ENCODE measurements around the gene SULT4A1.

DNA sequence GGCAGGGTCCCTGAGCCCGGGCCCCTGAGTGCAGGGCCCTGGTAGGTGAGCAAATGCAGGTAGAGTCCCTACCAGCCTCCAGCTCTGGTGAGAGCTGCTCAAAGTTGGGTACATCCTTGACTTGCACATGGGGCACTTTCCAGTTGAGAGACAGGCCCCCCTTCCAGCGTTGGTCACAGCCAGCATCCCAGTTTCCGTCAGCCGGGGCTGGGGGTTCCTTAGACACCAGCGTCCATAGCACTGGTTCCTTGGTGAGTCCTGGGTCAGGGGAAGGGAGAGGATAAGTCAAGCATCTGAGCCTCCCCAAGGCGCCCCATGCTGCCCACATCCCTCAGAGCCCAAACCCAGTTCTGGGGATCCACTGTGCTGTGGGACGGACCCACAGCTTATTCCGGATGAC lies 23.9 kb upstream of the SULT4A1 start:
- no peak for TF ChIP-seq POLR2AphosphoS2 (IDR thresholded peaks at IDR 0.05; ENCODE audit: low read length)
- no peak for TF ChIP-seq ZNF232 (CRISPR knock-in tag; IDR thresholded peaks at IDR 0.05)
- no peak for TF ChIP-seq MXI1 (IDR thresholded peaks at IDR 0.05; ENCODE audit: low read depth, low read length)
- TF ChIP-seq, protein P1, sequence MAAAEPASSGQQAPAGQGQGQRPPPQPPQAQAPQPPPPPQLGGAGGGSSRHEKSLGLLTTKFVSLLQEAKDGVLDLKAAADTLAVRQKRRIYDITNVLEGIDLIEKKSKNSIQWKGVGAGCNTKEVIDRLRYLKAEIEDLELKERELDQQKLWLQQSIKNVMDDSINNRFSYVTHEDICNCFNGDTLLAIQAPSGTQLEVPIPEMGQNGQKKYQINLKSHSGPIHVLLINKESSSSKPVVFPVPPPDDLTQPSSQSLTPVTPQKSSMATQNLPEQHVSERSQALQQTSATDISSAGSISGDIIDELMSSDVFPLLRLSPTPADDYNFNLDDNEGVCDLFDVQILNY (CRISPR knock-in tag; IDR thresholded peaks at IDR 0.05) = no peak
- TF ChIP-seq, protein P2, sequence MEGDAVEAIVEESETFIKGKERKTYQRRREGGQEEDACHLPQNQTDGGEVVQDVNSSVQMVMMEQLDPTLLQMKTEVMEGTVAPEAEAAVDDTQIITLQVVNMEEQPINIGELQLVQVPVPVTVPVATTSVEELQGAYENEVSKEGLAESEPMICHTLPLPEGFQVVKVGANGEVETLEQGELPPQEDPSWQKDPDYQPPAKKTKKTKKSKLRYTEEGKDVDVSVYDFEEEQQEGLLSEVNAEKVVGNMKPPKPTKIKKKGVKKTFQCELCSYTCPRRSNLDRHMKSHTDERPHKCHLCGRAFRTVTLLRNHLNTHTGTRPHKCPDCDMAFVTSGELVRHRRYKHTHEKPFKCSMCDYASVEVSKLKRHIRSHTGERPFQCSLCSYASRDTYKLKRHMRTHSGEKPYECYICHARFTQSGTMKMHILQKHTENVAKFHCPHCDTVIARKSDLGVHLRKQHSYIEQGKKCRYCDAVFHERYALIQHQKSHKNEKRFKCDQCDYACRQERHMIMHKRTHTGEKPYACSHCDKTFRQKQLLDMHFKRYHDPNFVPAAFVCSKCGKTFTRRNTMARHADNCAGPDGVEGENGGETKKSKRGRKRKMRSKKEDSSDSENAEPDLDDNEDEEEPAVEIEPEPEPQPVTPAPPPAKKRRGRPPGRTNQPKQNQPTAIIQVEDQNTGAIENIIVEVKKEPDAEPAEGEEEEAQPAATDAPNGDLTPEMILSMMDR (IDR thresholded peaks at IDR 0.05 in 2 of 3, conservative IDR thresholded peaks at IDR 0.05 in 1 of 3; ENCODE audit: insufficient read depth in 2 of 3, low read depth in 1 of 3, low read length in 3 of 3) = no peak
- TF ChIP-seq ZFX (CRISPR knock-in tag; IDR thresholded peaks at IDR 0.05) = no peak
- TF ChIP-seq, protein P3, sequence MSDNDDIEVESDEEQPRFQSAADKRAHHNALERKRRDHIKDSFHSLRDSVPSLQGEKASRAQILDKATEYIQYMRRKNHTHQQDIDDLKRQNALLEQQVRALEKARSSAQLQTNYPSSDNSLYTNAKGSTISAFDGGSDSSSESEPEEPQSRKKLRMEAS (CRISPR knock-in tag; IDR thresholded peaks at IDR 0.05) = no peak
